WTC11 (cell line): ENCODE data around the gene TMEM94.

Experiments
- HMGA2 ChIP-seq: fragments of 250-450 bp; sonication (Bioruptor Pico); IDR thresholded peaks from 2 replicates; pipeline ENCODE4 v1.4.0; 2021; ENCODE audit warnings: mild to moderate bottlenecking, moderate library complexity
- ZNF263 ChIP-seq: sonication (generic); formaldehyde crosslinking; IDR thresholded peaks from 2 replicates; pipeline ENCODE4 v1.8.1; 2022; ENCODE audit warnings: low read depth, mild to moderate bottlenecking, moderate library complexity, missing genetic modification reagents
- TF ChIP-seq, protein P1 (sequence below): sonication (generic); formaldehyde crosslinking; IDR thresholded peaks from 2 replicates; pipeline ENCODE4 v1.8.0; 2022; ENCODE audit warnings: mild to moderate bottlenecking, missing genetic modification reagents
- TF ChIP-seq, protein P2 (sequence below): fragments of 200-600 bp; IDR thresholded peaks from 2 replicates; pipeline ENCODE4 v1.8.0; 2022; ENCODE audit warnings: antibody characterized with exemption

DNA sequence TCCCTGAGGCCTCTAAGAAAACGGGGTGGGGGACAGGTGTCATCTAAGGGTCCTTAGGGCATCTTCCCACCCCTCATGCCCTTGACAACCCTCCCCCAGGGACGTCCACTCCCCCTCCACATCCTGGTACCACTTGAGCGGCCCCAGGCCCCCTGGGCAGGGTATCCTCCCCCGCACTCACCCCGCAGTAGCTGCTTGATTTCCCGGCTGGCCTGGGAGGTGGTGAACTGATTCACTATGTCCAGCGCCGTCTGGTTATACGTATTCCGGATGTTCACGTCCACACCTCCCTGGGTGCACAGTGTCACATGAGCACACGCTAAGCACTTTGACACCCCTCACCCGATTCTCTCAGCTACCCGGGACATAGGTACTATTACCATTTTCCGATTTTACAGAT is 49.2 kb downstream of the TMEM94 start:
- TF ChIP-seq, protein P1, sequence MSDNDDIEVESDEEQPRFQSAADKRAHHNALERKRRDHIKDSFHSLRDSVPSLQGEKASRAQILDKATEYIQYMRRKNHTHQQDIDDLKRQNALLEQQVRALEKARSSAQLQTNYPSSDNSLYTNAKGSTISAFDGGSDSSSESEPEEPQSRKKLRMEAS (CRISPR knock-in tag) = no peak
- TF ChIP-seq, protein P2, sequence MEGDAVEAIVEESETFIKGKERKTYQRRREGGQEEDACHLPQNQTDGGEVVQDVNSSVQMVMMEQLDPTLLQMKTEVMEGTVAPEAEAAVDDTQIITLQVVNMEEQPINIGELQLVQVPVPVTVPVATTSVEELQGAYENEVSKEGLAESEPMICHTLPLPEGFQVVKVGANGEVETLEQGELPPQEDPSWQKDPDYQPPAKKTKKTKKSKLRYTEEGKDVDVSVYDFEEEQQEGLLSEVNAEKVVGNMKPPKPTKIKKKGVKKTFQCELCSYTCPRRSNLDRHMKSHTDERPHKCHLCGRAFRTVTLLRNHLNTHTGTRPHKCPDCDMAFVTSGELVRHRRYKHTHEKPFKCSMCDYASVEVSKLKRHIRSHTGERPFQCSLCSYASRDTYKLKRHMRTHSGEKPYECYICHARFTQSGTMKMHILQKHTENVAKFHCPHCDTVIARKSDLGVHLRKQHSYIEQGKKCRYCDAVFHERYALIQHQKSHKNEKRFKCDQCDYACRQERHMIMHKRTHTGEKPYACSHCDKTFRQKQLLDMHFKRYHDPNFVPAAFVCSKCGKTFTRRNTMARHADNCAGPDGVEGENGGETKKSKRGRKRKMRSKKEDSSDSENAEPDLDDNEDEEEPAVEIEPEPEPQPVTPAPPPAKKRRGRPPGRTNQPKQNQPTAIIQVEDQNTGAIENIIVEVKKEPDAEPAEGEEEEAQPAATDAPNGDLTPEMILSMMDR = no peak
- TF ChIP-seq ZNF263 (no peak), HMGA2 (CRISPR knock-in tag) (no peak)
